GM21737 (cell line): Measurements from ENCODE around the gene HYDIN.
"Not testable (repeated sequence)": the region's sequence is repeated elsewhere in the genome, so short reads cannot be mapped to it uniquely, and the experiment has no call there.

Experiments used
- ATAC-seq: cut with Tn5 transposase; IDR thresholded peaks from one replicate; pipeline ENCODE4 v1.9.1; 2021; ENCODE audit warnings: mild to moderate bottlenecking, moderate library complexity; ENCODE audit not compliant: unreplicated experiment

Gene HYDIN

DNA sequence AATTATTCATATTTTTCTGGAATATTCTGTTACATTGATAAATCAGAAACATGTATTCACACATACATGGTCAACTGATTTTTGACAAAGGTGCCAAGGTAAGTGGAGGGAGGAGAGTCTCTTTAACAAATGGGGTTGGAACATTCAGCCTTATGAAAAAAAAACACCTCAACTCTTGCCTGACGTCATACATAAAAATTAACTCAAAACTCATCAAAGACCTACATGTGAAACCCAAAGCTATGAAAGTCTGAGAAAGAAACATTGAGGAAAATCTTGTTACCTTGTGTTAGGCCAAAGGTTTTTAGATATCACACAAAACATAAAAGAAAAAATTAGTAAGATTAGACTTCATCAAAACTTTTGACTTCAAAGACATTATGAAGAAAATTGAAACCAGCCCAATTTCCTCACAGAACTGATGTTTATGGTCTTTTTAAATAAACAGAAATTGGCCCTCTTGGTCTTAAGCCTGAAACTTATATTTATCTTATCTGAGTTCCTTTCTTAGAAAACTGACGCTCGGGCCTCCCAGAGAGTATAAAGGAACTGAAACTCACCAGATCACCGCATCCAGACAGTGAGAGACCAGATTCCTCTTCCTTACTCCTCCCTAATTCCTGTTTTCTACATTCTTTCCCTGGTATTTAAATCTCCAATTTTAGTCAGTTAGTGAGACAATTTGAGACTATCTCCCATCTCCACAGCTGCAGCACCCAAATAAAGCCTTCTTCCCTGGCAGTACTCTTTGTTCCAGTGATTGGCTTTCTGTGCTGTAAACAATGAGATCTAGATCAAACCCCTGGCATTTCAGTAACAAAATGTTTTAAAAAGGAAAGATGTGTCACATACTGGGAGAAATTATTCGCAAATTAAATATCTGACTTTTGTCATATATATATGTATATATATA lies 4.0 kb downstream of the HYDIN start:
- no peak for ATAC-seq

DNA sequence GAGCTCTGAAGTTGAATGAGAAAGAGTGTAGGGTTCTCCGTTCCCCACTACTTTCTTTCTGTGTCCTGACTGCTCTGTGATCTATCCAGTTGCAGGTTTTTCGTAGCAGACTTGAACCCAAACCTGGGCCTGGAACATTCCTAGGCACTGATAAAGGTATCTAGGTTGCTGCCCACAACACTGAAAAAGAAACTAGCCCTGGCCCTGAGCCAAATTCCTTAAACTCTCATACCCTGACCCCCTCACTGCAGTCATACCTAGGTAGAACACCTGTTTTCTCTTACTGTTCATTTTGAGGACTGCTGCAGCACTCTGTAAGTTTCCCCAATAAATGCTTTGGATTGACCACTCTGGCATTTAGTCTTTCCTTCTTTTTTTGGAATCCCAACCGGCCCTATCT lies 5.4 kb downstream of the HYDIN start:
- no peak for ATAC-seq

DNA sequence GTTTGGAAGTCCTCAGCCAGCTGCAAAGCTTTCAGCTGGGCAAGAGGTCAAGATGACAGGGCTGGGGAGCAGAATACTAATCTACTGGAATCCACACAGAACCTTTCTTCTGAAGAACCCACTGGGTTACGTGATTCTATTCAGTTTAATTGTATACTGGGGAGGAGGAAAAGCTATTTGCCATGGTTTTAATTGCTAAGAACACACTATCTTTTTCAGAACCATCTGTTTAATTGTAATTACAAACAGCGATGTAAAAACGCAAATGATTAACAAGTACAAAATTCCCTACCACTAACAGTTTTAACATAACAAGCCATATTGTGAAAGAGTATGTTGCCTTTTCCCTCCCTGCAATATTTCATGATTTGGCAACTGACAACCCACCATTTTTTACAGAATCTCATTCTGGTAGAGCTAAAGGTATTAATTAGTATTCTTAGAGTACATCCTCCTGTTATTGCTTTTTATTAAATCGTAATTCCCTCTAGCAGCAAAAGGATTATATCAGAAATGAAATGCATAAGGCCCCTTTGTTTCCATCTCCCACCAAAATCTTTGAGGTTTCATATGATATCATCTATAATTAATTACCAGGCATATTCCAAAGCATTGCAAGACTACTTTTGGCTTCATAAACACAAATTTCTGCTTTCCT lies 12.1 kb downstream of the HYDIN start:
- no peak for ATAC-seq

DNA sequence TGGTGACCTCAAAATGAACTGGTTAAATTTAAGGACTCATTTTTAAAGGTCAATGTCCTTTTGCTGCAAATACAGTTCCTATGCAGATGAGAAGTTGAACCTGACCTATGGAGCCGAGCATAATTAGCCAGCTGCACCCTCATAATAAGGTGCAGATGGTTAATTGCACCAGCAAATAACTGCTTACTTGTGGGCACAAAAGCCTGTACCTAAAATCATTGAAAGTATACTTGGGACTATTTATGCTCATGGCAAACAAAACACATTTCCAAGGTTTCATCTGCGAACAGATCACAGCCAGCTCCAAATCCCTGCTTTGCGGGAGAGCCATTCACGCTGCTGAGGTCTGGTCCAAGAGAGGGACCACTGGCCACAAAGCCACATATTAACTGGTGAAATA lies 13.0 kb downstream of the HYDIN start:
- no peak for ATAC-seq

DNA sequence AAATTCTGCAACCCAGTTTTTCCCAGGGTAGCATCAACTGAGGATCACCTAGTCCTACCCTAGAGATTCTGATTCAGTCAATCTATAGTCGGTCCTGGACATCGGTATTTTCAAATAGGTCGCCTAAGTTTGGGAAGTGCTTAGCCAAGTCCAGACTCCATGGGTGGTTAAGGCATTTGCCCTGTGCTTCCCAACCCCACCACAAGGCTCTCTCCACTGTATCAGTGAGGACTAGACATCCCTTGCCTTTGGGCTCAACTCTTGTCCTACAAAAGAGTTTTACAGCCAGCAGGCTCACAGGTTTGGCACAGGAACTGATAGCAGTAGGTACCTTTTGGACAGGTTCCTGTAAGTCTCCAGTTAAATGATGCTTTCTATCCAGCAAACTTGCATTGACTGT lies 13.8 kb downstream of the HYDIN start:
- ATAC-seq: no peak

DNA sequence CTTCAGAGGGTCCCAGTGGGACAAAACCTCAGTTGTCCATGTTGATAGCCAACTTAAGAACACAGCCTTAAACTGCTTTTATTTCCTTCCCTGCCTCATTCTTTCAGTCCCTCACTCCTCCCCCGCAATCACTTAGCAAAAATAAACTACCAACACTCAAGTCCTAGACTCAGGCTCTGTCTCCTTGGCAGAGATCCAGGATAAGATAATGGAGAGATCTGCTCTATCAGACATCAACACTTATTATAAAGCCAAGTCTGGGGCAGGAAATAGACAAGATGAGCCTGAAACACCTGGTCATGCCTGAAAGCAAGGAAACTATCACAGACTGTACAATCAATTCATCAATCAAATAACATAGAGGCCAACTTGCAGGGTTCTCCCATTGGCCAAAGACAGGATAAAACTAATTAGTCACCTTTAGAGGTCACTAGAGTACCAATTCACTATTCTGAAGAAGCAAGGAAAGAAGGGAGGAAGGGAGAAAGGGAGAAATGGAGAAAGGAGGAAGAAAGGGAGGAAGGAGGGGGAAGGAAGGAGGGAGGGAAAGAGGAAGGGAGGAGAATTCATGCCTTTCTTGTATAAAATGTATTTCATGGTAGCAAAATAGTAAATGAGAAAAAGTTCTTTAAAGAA lies 15.7 kb downstream of the HYDIN start:
- ATAC-seq: no peak

DNA sequence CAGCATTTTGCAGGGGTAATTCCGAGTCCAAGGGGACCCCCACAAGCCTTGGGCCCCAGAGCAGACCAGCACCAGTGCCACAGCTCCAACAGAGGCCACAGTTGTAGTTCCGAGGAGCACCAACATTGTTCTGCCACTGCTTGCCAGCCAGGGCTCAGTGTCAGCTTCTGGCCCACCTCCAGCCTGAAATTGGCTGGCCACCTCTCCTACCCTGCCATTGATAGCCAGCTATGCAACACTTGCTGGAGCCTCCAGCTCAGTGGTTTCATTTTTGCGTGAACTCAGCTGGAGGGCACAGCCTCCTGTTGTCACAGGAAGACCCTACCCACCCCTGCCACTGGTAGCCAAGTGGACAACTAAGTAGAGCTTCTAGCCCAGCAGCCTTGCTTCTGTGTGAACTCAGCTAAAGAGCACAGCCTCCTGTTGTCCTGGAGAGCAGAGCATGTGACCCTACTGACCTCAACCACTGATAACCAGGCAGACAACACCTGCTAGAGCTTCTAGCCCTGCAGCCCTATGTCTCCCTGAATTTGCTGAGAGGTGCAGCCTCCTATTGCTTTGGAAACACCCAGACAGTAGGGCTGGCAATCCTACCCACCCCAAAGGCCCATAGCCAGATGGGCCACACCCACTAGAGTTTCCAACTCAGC lies 24.9 kb downstream of the HYDIN start:
- ATAC-seq: no peak

DNA sequence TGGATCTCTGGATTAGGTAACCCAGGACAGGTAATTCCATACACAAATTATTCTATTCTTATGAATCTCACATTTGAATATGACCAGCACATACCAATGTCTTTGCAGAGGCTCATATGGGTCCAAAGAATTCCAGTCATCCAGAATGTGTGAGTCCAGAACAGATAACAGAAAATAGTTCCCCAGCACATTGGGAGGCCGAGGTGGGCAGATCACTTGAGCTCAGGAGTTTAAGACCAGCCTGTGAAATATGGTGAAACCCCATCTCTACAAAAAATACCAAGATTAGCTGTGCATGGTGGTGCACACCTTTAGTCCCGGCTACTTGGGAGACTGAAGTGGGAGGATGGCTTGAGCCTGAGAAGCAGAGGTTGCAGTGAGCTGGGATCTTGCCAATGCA lies 26.9 kb downstream of the HYDIN start:
- no peak for ATAC-seq

DNA sequence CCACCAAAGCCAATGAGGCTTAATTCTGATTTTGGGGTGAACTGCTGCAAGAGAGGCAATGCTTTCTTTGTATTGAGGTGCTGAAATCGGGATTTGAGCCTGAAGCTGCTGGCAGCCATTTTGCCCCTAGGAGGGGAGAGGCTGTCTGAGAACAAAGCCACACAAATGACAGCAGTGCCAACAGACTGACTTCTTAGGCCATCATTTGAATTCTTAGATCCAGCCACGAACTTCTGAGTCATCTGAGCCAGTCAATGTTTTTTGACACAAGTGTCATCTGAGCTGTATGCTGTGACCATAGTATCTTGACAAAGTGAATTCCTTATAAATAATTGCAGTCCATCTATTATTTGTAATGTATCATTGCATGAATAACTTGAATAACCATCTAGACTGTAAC lies 29.0 kb downstream of the HYDIN start:
- ATAC-seq: no peak

DNA sequence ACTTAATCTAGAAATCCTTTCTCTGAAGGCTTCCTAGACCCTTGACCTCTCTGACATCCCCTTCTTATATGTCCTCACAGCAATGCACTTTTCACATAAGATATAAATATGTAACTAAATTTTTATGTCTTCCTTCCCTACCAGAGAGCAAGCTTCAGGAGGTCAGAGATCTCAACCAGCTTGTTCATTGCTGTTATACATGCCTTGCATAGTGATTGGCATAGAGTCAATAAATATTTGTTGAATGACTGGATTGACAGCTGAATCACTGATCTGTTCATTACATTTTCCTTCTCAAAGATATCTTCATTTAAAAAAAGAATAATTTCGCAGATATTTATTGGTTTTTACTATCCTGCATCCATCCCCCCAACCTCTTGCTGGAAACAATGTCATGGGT lies 29.5 kb downstream of the HYDIN start:
- ATAC-seq: no peak

DNA sequence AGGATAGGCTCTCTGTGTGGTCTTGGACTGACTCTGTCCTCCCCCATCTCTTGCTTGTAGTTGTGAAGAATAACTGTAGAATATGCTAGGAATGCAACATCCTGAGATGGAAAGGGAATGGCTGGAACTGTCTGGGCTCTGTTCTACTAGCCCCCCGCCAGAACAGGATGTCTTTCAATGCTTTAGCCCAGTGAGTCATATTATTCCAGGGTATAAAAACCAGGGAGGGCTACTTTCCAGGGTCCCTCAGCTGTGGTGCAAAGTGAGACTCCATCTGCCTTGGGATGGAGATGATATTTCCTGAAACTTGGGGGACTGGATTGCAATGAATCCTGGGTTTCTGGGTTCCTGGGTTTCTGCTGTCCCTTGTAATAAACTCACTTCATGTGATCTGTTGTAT lies 32.1 kb downstream of the HYDIN start:
- ATAC-seq: no peak

DNA sequence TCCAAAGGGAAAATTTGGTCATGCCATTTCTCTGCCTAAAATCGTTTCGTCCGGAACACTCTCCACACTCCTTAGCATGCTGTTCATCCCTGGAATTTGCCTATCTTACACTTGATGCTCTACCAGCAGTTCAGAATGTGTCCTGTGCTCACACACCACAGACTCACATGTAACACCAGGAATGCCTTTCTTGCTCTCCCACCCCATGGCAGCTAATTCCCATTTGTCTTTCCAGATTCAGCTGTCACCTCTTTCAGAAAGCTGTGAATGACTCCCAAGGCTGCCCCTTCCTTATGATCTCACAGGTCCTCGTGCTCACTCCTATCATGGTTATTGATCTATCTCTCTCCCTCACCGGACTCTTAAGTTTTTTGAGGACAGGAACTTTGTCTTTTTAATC lies 38.1 kb downstream of the HYDIN start:
- ATAC-seq: no peak

DNA sequence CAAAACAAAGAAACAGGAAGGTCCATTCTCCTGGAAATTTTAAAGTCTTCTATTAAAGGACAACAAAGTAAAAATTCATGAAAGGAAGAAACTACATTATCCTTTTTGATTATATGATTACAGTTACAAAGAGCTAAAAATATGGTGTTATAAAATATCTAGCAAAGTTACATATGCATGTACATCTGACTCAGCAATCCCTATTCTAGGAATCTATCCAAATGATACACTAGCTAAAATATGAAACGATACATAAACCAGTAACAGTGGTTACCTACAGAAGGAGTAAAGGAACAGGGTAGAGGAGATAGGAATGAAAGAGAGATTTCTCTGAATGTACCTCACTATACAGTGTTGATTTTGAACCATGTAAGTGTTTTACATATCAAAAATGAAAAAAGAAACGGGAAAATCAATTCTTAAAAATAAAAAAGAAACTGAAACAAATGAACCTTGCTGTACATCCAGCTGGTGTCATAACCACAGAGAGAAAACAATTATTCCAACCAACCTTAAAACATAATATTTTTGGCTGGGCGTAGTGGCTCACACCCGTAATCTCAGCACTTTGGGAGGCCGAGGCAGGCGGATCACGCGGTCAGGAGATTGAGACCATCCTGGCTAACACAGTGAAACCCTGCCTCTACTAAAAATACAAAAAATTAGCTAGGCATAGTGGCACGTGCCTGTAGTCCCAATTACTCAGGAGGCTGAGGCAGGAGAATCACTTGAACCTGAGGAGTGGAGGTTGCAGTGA lies 41.4 kb downstream of the HYDIN start:
- no peak for ATAC-seq

DNA sequence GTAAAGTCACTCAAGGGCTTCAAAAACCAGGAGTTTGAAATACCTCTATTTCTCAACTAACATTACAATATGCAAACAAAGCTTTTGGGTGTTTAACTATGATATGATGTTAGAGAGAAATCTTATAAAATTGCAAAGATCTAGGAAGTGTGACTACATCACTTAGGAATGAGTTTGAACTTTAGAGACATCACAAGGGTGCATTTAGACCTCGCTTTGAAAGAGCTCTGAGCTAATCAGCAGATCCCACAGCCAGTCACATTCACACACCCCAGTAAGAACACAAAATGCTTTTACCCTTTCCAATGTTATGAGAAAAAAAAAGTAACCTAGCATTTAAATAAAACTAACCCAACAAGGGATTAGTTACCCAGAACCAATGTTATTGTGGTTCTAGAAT lies 45.2 kb downstream of the HYDIN start:
- ATAC-seq: no peak

DNA sequence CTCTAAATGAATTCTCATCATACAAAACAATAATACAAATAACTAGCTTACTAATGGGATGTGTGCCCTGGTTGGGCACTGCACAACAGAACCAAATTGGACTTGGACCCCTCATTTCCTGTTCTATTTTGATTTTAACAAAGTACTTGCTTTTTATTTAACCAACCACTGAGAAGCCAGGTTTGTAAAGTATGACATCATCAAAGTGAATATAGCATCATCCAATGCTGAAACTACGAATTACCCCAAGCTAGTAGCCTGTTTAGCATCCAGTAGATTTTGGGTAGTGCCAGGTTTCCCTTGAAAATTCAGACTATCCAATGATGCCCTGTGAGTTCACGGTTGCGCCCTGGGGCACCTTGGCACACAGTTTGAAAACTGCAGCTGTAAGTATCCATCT lies 51.0 kb downstream of the HYDIN start:
- ATAC-seq: no peak

DNA sequence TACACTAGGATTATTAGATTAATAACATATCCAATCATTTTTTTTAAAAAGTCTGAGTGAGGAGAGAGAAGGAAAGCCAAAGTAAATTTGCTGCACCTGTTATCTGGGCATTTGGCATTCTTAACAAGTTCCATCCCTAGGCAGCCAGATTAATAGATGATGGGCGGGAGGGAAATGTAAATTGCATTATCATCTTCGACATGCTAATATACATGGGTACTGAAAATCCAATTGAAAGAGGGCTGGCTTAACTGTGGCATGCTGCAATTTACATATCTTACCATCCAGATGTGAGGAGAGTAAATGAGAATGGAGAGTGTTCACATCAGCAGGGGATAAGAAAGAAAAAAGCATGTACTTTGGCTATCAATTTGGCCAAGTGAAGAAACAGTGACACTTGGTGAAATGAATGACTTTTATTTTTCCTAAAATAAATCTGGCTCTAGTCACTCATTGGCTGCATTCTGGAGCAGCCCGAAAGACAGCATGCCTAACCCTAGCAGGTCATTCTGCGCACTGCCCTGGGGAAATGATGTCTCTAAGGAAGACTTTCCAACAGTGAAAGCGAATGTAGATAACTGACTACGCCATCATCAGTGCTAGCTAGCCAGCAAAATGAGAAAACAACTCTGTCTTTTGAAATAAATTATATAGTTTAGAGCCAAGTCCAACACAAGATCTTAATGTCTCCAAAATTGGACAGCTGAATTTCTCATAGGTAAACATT lies 57.9 kb downstream of the HYDIN start:
- ATAC-seq: no peak

DNA sequence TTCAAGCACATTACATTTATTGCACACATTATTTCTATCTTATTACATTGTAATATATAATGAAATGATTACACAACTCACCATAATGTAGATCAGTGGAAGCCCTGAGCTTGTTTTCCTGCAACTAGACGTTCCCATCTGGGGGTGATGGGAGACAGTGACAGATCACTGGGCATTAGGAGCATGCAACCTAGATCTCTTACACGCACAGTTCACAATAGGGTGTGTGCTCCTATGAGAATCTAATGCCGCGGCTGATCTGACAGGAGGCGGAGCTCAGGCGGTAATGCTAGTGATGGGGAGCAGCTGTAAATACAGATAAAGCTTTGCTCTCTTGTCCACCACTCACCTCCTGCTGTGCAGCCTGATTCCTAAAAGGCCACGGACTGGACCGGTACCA lies 69.5 kb downstream of the HYDIN start:
- not testable (repeated sequence) for ATAC-seq

DNA sequence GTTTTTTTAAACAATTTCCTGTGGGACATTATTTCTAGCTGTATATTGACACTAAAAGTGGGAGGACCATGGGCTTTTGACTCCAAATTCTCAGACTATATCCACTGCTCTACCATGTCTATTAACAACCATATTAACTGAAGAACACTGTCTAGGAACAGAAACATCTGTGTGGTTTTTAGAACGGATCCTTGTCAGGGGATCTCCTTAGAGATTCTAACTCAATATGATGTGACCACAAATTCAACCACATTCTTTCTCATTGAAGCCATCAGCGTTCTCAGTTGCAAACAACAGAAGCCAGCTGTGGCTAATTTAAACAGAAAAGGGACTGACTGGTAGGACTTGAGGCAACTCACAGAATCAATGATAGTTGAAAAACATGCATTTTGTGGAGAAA lies 73.2 kb downstream of the HYDIN start:
- ATAC-seq: not testable (repeated sequence)

DNA sequence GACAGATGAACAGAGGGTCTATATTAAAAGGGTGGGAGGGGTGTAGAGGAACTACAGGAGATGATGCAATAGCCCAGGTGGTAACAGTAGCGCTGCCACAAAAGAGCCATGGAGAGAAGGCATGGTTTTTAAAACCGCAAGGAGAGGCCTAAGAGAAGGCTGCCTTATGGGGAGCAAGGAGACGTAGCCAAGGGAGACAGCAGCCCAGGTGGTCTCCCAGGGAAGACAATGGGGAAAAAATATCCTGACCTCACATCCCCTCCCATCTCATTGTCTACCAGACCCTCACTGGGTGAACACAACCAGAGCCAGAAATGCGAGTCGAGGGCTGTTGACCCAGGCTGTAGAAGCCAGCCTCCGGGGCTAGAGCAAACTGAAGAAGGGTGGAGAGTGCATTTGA lies 77.2 kb downstream of the HYDIN start:
- ATAC-seq: not testable (repeated sequence)

DNA sequence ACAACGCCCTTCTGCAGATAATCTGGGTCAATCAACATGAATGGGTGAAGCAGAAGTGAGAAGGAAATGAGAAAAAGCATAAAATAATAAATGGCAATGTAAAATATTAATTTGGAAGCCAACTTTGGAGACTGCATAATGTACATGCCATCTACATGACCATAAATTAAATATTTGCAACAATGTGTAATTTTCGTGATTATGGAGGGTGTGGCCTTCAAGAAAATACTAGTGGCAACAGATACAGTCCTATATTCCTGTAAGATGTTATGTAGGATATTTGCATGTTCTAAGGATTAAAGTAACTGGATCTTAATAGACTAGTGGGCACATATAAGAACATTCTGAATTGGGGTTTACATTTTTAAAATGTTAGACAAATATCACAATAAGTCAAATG lies 78.9 kb downstream of the HYDIN start:
- not testable (repeated sequence) for ATAC-seq
